Brain pericyte (primary cell): ENCODE results near the gene DLK1.

Experiments
- DNase-seq: peaks from one replicate; pipeline ENCODE4 v3.0.0-alpha.2; 2012; ENCODE audit warnings: low read depth, low spot score

DLK1 gene

DNA sequence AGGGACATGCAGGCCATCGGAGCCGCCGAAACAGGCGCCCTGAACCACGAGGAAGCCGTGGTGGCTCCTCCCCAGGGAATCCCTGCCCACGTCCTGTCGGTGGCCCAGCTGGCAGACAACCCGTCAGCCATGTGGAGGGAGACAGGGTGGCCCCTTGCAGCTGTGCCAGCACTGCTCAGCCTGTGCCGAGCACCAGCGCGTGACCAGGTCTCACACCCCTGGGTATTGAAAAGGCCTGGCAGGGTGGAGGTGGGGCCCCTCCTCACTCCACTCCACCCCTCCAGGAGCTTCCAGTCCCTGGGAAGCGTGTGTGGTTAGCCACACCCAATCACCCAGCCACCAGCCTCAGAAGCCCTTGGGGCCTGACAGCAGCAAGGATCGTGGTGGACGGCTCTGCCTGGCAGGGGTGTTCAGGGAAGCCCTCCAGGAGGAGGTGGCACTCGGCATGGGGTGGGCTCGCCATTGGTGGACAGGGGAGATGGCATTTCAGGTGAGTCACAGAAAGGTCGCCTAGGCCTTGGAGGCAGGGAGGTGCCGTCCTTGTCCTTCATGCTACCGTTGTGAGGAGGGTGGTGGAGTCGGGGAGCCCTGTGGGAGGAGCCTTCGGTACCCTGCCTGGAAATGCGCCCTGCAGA is 12.3 kb upstream of the DLK1 start:
- DNase-seq = no peak

DNA sequence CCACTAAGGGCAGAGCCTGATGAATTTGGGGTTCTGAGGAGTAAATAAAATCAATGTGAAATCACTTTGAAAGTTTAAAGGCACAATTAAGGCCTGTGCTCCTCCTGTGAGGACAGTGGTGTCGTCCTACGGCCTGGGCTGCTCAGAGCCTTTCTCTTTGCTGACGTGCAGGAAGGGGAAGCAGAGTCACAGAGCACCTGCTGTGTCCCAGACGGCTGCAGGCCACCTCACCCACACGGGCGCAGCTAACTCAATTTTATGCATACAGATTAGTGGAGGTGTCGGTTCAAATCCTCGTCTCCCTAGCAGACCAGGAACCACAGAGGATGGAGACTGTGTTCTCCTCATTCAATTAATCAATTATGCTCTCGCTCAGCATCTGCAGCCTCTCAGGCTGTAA is 11.4 kb upstream of the DLK1 start:
- DNase-seq = no peak

DNA sequence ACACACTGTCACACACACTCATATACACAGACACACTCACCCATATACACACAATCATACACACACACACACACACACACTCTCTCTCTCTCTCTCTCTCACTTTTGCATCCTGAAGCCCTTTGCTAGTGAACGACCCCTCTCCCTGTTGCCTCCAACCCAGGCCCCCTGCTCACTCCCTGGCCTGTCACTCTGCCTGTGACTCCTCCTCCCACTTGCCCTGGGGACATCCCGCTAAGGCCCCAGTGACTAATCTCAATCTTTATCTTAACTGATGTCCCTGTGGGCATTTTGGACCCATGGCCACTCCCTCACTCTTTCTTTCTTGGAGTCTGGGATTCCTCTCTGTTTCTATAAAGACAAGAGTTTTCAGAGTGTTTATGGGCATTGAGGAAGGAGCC is 10.9 kb upstream of the DLK1 start:
- DNase-seq = no peak

DNA sequence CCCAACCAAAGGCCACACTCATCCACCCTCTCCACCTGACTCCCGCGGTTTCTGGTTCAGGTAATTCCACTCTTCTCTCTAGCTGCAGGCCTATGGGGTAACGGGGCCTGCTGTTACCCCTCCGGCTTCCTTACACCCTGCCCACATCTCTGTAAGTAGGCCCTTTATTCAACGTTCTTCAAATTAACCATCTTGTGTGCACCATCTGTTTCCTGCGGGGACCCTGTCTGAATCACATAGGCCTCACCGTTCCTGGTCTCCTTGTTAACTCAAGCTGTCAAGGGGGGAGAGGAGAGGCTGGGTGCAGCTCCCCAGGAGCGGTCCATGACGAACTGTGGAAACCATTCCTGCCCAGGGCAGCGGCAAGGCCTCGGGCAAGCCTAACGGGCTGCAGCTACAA is 9.3 kb upstream of the DLK1 start:
- no peak for DNase-seq

DNA sequence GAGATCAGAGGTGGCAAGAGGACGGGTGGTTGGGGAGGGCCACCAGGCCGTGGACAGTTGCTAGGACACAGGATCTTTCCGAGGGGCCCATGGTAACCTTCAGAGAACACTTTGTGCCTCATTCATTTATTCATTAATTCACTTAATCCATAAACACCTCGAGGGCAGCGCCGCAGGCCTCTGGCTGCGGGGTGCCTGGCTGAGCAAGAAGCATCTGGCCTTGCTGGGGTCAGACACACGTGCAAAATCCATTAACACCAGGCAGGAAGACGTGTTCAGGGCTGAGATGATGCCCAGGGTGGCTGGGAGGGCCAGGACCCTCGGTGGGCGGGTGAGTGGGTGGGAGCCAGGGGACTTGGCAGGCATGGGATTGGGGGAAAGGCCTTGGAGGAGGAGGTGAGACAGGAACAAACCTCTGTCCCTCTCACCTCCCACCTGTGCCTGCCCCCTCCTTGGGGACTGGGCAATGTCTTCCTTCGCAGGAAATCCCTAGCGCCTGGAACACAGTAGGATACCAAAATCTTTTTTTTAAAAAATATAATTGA is 6.6 kb upstream of the DLK1 start:
- DNase-seq = no peak

DNA sequence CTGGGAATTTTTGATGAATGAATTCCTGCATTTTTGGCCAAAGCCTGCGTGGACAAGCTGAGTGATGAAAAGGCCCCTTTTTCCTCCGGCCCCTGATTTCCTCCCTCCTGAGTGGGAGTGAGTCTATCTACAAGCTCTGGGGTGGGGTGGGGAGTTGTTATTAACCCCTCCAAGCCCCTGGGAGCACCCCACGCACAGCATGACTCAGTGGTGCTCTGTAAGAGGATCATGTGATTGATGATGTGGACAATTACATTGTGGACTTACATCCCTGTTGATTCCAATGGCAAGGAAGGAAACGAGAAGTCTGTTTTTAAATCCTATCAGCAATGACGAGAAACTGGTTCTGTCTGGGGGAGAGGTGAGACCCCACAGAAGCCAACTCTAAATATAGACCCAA is 5.1 kb upstream of the DLK1 start:
- DNase-seq = no peak

DNA sequence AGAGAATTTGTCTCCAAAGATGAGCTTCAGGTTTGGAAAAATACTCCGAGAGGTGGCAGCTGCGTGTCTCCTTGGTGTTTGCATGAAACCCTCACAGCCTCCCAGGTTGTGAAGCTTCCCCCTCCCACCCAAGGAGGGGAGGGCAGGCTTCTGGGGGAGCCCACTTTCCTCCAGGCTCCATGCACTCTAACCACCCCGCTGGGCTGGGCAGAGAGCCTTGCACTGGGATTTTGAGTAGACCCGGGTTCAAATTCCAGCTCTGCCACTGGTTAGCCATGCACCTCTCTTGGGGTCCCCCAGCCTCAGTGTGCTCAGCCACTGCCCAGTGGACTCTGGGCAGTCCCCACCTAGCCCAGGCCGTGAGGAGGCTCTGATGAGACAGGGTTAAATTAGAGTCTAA is 4.3 kb upstream of the DLK1 start:
- DNase-seq = no peak

DNA sequence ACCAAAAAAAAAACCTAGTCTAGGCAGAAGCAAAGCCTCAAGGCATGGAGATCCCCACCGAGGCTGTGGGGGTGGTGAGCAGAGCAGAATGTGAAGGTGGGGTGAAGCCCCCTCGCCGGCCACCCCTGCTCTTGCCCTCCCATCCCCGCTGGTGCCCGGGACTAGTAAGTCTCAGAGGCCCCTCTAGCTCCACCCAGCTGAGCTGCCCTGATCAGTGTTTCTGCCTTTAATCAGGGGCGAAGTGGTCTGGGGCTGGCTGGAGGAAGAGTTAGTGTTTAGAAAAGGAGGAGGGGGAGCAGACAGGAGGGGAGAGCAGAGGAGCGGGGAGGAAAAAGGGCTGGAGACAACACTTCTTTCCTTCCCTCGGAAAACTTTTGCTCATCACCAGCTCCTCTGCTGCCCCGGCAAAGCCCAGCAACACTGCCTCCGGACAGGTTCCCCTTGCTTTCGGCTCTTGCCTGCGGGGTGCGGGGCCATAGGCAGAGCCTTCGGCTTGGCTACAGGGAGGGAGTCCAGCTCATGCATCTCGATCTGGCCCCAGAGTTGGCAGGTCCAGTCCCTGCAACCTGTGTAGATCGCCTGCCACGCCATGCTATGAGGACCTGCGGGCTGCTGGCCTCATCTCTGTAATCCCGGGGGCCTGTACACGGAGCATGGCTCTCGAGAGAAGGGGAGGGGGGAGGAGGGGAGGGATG is 3.4 kb upstream of the DLK1 start:
- no peak for DNase-seq

DNA sequence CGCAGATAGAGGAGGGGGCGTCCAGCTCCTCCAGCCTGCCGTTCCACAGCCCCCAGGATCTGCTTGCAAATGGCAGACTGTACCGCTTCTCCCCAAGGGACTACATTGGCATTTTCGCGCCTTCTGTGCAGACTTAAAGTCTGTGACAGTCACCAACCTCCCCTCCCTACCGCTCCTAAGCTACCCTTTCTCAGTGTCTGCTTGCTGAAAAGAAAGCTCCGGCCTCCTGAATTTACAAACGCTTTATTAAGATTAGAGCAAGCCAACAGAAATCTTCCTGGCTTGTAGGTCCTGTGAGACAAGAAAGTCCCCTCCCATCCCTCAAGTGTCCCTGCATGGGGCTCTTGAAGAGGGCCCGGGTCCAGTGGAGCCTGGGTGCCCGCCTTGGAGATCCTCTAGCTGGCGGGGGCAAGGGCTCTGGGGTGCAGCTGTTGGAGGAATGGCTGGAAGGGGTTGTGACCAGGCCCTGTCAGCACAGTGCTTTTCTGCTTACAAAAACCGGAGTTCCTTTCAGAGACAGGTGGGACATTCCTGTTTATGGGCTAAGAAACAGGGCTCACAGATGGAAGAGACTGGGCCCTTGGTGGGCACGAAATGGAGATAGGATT is 2.8 kb upstream of the DLK1 start:
- DNase-seq = no peak

DNA sequence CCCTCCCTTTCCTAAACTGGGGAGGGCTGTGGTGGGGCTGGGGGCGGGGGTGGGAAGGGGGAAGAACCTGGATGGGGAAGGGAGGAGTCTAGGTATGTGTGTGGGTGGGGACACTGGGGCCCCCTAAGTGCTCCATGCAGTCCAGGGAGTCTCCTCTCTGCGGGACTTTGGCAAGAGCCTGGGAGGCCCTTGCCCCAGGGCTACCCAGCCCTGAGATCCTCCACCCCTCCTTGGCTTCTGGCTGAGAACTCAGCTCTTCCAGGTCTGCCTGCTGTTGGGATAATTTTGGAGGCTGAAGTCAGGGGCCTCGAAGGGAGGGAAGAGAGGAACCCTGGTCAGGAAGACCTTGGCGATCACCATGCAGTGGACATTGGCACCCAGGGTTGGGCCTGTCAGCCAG is 2.2 kb upstream of the DLK1 start:
- no peak for DNase-seq

DNA sequence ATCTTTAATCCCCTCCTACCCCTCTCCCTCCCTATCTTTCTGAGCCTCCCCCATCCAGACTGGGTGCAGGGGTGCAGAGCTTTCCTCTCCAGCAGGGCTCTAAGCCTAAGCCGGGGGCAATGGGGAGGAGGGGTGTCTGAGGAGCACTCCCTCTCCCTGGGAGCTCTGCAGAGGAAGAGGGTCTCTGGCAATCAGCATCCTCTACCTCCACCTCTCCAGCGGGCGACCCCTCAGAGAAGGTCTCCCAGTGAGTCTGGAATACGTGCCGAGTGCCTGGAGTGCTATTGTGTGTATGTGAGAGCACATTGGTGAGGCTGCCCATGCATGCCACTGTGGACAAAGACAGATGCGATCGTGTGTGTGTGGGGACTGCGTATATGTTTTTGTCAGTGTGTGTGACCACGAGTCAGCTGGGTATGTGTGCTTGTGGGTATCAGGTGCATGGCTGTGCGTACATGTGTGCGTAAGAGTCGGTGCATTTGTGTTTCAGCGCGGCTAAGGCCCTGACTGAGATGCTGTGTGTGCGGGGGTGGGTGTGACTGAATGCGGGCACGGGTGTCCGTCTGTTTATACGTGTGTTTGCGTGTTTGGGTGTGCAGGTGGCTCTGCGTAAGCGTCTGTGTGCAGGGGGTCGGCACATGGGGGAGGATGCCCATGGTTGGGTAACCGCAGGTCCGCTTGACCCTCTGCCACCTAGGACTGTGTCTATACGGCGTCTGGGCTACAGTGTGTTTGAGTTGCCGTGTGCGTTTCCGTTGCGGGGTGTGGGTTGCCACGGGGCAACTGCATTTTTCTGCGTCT is 905 bp upstream of the DLK1 start:
- no peak for DNase-seq

DNA sequence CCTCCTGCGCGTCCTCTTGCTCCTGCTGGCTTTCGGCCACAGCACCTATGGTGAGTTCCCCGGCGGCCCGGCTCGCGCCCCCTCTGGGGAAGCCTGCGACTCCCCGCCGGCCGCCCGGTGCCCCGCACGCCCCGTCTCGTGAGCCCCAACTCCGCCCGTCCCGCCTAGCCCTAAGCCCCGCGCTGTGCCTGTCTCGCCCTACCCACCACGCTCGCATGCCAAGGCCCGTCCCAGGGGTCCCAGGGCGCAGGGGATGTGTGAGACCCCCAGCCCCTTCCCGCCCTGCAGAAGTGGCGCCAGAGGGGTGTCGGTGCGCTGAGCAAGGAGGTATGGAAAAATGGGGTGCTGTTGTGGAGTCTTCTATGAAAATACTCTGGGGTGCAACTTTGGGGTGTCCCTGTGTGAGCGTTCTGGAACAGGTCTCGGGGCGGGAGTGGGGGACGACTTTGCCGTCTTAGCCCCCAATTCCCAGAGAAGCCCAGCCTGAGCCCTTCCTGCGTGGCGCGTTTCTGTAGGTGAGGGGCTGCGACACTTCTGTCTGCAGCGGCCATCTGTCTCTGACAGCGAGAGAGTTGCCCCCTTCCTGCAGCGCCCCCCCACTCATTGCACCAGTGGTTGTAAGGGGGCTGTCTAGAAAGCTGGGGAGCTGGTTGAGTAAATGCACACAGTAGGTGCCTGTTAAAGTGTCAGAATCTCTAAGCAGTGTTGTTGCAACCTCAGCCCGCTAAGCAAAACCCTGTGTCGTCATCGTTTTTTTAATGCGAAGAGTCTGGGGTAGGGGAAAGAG is 587 bp downstream of the DLK1 start:
- DNase-seq = no peak

DNA sequence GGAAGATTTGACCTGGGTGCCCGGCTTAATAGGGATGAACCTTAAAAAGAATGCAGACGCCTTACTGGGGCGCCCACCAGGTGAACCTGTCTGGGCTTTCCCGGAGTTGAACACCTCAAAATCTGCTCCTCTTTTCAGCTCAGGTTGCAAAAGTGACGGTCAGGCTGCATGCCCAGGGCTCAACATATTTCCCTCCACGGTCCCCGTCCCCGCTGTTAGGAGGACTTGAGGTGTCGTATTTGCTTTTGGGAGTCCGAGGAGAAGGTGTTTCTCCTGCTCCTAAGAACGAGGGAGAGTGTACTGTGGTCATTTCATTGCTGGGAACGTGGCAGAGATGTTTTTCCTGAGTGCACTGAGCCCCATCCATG is 1.2 kb downstream of the DLK1 start:
- no peak for DNase-seq

DNA sequence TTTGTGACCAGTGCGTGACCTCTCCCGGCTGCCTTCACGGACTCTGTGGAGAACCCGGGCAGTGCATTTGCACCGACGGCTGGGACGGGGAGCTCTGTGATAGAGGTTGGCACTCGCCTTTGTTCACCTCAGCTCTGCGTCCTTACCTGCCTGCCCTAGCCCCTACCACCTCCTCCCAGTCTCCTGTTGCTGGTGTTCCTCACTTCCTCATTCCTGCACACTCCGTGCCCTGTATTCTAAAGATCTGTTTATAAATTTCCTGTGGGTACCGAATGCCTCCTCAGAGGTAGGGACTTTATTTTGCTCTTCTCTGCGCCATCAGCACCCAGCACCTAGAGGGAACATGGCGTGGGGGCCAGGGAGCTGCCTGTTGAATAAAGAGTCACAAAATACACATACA is 2.3 kb downstream of the DLK1 start:
- DNase-seq = no peak

DNA sequence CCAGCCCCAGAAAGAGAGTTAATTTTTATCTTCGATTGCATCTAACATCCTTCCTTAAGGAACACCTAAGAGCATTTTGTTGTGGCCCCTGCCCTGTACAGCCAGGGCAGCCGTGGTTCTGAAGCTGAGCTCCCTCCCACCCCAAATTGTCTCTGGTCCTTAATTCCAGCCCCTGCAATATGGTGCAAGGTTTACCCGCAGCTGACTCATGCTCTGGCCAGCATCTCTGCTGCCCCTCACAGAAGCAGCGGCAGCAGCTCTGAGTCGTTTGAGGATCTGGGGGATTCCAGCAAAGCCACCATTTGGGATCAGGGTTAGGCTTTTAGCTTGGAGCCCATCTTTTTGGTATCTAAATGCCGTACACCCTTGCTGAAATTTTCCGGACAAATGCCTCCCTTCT is 3.3 kb downstream of the DLK1 start:
- DNase-seq = no peak

DNA sequence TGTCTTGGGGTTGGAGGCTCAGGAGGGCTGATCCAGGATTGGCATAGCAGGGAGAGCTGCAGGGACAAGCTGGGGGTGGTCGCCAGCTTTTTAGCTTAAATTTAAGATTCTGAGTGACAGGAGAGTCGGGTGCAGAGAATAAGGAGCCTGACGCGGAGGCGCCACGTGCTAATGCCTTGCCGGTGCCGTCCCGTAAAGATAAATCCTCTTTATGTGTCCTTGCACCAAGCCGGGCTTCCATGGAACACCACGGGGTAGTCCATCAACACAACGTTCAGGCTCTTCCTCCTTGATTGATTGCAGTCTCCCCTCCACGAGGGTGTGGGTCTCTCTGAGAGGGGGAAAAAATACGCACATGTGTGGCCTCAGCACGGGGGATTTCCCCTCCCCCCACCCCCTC is 3.9 kb downstream of the DLK1 start:
- no peak for DNase-seq

DNA sequence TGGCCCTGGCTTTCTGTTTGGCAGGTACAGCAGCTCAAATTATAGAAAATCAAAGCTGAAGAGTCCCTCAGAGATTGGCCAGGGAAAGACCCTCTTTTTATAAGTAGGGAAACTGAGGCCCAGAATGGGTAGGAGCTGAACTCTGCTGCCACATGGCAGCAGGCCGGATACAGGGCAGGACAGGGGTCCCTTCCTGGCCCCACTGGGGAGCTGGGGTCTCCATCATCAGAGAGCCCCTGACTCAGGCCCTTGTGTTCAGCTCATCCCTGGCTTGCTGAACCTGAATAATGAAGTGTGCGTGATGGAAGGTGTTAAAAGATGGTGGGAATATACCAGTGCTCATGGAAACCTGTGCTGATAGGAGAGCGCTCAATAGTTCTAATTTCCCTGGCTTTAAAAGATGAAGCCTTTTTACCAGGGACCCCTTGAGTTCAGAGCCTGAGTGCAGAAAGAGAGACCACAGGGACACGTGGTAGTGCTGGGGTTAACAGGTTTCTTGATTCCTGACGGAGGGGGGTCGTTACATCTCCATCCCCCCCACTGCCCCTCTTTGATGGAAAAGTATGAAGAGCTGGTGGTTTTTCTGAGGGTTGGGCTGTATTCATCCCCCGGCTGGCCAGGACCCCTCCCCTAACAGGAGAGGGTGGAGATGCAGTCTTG is 4.4 kb downstream of the DLK1 start:
- no peak for DNase-seq

DNA sequence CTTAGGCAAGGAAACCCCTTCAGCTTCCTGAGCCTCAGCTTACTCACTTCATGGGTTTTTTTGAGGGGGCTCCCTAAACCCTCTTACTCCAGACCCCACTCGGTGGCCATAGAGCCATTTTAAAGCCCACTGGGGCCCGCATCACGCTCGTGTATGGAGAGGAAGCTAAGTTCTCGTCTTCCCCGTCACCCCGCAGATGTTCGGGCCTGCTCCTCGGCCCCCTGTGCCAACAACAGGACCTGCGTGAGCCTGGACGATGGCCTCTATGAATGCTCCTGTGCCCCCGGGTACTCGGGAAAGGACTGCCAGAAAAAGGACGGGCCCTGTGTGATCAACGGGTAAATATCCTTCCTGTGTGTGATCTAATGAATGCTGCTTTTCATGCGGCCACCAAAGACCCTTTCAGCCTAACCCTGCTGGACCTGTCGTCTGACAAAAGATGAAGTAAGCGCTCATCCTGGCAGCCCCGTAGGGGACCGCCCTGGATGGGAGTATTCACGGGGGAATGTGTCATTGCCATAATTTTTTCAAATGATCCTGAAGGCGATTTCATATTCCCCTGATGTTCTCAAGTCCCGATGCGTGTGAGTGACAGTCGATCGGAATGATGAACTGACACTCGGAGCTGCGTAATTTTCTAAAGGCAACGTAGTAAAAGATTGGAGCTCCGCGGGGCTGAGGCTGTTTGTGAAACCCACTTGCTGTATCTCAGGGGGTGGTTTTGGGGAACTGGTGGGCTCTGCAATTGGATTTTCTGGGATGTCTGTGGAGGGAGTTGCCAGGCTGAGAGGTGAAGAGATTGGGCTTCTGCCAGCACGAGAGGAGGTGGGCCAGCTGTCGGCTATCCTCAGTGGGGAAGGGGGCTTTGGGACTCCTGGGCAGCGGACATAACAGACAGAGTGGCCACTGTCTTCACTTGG is 5.4 kb downstream of the DLK1 start:
- no peak for DNase-seq

DNA sequence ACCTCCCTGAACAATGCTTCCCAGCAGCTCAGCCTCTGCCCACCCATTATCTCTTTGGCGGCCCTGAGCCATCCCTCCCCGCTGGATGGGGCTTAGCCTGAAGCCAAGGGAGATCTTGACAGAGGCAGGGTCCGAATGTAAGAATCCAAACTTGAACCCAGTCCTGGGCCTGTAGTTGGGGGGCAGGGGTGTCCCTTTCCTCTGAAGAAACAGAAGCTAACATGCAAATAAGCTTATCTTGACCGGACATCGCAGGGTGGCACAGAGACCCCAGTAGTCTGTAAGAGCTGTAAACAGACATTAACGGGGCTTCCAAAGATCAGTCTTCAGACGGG is 6.0 kb downstream of the DLK1 start:
- no peak for DNase-seq
